OCI-LY7 (cell line): Measurements from ENCODE around the gene ATMIN.

Experiments used
- EZH2phosphoT487 ChIP-seq: fragments of 200-600 bp; sonication (generic); IDR thresholded peaks from 2 replicates; pipeline ENCODE4 v1.6.1; 2018; ENCODE audit warnings: low read depth, borderline replicate concordance, mild to moderate bottlenecking, mixed run types, antibody characterized with exemption, low read length, moderate library complexity, mixed read lengths
- TF ChIP-seq, protein P1 (sequence below): fragments of 200-600 bp; sonication (generic); conservative IDR thresholded peaks from 2 replicates; pipeline ENCODE4 v1.5.1; 2014; ENCODE audit warnings: mild to moderate bottlenecking, antibody characterized with exemption, low read length, moderate library complexity, mixed read lengths

GRCh38 chr16:81040842-81041241, 5.2 kb downstream of the ATMIN start:
- TF ChIP-seq, protein P1, sequence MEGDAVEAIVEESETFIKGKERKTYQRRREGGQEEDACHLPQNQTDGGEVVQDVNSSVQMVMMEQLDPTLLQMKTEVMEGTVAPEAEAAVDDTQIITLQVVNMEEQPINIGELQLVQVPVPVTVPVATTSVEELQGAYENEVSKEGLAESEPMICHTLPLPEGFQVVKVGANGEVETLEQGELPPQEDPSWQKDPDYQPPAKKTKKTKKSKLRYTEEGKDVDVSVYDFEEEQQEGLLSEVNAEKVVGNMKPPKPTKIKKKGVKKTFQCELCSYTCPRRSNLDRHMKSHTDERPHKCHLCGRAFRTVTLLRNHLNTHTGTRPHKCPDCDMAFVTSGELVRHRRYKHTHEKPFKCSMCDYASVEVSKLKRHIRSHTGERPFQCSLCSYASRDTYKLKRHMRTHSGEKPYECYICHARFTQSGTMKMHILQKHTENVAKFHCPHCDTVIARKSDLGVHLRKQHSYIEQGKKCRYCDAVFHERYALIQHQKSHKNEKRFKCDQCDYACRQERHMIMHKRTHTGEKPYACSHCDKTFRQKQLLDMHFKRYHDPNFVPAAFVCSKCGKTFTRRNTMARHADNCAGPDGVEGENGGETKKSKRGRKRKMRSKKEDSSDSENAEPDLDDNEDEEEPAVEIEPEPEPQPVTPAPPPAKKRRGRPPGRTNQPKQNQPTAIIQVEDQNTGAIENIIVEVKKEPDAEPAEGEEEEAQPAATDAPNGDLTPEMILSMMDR = no peak
- TF ChIP-seq EZH2phosphoT487 = no peak
